ENCODE measurements around the gene PSEN2.

PSEN2 gene

DNA sequence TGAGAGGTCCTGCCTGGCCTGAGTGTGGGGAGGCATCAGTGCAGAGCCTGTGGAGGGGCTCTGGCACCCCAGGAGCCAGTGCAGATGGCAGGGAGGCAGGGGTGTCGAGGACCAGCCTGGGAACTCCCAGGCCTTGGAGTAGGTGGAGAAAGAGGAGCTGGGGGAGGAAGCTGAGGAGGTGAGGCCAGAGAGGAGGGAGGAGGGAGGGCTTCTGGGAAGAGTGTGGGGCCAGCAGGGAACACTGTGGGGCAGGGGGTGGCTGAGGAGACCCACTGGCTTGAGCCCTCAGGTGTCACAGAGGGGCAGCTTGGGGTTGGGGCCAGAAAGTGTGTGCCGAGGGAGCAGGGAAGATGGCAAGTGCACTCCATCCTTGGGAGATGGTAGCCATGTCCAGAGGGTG lies 73.5 kb downstream of the PSEN2 start:
- TF ChIP-seq, protein P1, sequence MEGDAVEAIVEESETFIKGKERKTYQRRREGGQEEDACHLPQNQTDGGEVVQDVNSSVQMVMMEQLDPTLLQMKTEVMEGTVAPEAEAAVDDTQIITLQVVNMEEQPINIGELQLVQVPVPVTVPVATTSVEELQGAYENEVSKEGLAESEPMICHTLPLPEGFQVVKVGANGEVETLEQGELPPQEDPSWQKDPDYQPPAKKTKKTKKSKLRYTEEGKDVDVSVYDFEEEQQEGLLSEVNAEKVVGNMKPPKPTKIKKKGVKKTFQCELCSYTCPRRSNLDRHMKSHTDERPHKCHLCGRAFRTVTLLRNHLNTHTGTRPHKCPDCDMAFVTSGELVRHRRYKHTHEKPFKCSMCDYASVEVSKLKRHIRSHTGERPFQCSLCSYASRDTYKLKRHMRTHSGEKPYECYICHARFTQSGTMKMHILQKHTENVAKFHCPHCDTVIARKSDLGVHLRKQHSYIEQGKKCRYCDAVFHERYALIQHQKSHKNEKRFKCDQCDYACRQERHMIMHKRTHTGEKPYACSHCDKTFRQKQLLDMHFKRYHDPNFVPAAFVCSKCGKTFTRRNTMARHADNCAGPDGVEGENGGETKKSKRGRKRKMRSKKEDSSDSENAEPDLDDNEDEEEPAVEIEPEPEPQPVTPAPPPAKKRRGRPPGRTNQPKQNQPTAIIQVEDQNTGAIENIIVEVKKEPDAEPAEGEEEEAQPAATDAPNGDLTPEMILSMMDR (IDR thresholded peaks at IDR 0.05; ENCODE audit: low read depth, low read length) = no peak
- no peak for TF ChIP-seq EZH2phosphoT487 (IDR thresholded peaks at IDR 0.05; ENCODE audit: low read depth)
- Histone ChIP-seq H3K9me3 (ENCODE audit: insufficient read depth, low read length) (no peaks in the 10 kb centered on the region), H3K4me1 (ENCODE audit: low read length) (peaks cover 8% of the 10 kb centered on the region), H4K20me1 (ENCODE audit: insufficient read depth, low read length) (peaks cover 15% of the 10 kb centered on the region), H2AFZ (ENCODE audit: low read depth, low read length) (no peak overlapping the region), H3K36me3 (replicated peaks; ENCODE audit: low read depth, low read length) (no peaks in the 10 kb centered on the region), H3K79me2 (ENCODE audit: low read length) (peaks cover 82% of the 10 kb centered on the region), H3K4me3 (ENCODE audit: low read length) (no peak overlapping the region), H3K27ac (ENCODE audit: low read length) (no peak overlapping the region), H3K27me3 (ENCODE audit: low read depth, low read length) (no peaks in the 10 kb centered on the region), H3K9ac (ENCODE audit: low read length) (no peak overlapping the region), H3K4me2 (ENCODE audit: low read length) (no peak overlapping the region)

DNA sequence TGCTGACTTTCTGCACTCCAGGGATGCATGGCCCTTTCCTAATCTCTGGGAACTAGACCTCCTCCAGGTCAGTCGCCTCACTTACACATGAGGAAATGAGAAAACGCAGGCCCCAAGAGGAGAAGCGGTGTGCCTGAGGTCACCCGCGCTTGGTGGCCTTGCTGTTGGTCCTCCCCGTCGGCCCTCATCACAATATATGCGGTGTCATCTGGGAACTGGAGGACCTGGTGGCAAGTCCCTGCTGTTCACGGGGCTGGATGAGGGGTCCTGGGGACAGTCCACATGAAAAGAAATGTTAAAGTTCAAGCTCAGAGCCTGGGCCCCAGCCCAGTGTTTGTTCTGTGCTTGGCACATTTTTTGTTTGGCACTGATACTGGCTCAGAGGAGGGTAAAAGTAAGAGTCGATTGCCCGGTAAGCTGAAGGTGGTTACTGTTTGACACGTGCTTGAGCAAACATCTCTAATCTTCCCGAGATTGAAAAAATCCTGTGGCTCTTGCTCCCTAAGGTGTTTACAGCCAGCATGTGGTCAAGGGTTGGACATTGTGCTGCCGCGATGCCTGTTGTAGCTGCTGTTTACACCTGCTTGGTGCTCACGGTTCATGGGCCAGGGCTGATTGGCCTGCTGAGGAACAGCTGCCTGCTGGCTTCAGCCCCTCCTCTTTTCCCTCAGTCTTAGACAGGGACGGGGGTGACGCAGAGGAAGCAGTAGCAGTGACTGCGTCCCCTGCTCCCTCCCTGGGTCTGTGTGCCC lies 74.9 kb downstream of the PSEN2 start:
- H3K36me3 ChIP-seq (replicated peaks; ENCODE audit: low read depth, low read length) = no peaks in the 10 kb centered on the region
- no peak overlapping the region for H3K4me2 ChIP-seq (ENCODE audit: low read length)
- H3K9me3 ChIP-seq (ENCODE audit: insufficient read depth, low read length) = no peaks in the 10 kb centered on the region
- H4K20me1 ChIP-seq (ENCODE audit: insufficient read depth, low read length) = peaks cover 20% of the 10 kb centered on the region
- no peak overlapping the region for H3K27ac ChIP-seq (ENCODE audit: low read length)
- no peaks in the 10 kb centered on the region for H3K27me3 ChIP-seq (ENCODE audit: low read depth, low read length)
- peaks cover 90% of the 10 kb centered on the region for H3K79me2 ChIP-seq (ENCODE audit: low read length)
- H3K9ac ChIP-seq (ENCODE audit: low read length) = no peak overlapping the region
- no peak overlapping the region for H3K4me3 ChIP-seq (ENCODE audit: low read length)
- peaks cover 7% of the 10 kb centered on the region for H3K4me1 ChIP-seq (ENCODE audit: low read length)
- H2AFZ ChIP-seq (ENCODE audit: low read depth, low read length) = no peak overlapping the region
- TF ChIP-seq, protein P1 (IDR thresholded peaks at IDR 0.05; ENCODE audit: low read depth, low read length) = no peak
- no peak for TF ChIP-seq EZH2phosphoT487 (IDR thresholded peaks at IDR 0.05; ENCODE audit: low read depth)
